Measurements from ENCODE around the gene VSIR.

The VSIR gene

DNA sequence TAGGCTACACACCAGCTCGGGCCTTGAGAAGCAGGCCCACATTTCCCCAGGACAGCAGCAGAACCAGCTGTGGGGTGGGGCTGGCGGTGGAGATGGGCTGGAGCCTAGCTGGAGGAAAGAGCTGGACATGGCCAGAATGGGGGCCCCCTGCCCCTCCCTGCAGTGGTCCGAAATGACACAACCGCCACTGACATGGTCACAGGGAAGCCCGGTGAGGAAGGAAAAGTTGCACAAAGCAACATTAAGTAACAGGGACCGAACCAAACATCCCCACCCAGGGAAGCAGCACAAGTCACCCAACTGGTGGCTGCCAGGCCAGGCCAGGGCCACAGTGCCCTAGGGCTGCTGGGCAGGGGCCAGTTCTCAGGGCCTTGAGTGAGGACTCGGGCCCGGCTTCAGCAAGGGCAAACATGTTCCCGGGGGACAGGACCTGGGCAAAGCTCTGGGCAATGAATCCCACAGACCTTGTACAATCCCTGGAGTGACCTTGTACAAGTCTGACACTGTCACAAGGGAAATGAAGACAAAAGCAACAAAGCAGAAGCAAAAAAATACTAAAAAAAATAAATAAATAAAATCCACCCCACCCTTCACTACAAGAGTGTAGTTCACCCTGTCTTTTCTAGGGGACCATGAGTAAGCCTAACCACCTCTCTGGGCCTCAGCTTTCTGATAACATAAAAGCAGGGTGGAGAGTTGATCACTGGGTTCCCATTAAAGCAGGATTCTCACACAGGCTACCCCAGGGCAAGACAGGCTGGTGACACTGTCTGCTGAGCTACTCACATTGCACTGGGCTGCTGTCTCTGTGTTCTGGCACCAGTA is 44.7 kb upstream of the VSIR start:
- no peak for DNase-seq (ENCODE audit: low read depth, low spot score)
- in situ Hi-C loops (cut with HindIII; ENCODE audit: low sequenced_read_pairs) = no loop called here
- TF ChIP-seq, protein P1, sequence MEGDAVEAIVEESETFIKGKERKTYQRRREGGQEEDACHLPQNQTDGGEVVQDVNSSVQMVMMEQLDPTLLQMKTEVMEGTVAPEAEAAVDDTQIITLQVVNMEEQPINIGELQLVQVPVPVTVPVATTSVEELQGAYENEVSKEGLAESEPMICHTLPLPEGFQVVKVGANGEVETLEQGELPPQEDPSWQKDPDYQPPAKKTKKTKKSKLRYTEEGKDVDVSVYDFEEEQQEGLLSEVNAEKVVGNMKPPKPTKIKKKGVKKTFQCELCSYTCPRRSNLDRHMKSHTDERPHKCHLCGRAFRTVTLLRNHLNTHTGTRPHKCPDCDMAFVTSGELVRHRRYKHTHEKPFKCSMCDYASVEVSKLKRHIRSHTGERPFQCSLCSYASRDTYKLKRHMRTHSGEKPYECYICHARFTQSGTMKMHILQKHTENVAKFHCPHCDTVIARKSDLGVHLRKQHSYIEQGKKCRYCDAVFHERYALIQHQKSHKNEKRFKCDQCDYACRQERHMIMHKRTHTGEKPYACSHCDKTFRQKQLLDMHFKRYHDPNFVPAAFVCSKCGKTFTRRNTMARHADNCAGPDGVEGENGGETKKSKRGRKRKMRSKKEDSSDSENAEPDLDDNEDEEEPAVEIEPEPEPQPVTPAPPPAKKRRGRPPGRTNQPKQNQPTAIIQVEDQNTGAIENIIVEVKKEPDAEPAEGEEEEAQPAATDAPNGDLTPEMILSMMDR (IDR thresholded peaks at IDR 0.05; ENCODE audit: low read depth, low read length) = no peak
- H3K4me3 ChIP-seq (ENCODE audit: low read depth, low read length) = no peak overlapping the region

DNA sequence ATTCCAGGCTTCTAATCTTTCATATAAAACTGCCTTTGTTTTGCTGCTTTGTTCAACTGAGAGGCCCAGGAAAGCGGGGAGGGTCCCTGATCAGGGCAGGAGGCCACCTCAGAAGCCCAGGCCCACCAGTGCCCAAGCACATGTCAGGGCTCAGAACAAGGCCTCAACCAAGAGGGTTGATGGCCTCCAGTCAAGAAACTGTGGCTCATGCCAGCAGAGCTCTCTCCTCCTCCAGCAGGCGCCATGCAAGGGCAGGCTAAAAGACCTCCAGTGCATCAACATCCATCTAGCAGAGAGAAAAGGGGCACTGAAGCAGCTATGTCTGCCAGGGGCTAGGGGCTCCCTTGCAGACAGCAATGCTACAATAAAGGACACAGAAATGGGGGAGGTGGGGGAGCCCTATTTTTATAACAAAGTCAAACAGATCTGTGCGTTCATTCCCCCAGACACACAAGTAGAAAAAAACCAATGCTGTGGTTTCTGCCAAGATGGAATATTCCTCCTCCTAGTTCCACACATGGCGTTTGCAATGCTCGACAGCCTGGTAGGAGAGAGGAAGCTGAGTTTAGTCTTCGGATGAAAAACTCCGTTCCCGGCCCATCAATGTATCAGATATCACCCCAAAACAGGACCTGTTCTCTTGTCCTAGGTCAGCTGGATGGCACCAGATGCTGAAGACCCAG is 43.8 kb upstream of the VSIR start:
- TF ChIP-seq, protein P1 (IDR thresholded peaks at IDR 0.05; ENCODE audit: low read depth, low read length) = no peak
- no peak overlapping the region for H3K4me3 ChIP-seq (ENCODE audit: low read depth, low read length)
- in situ Hi-C loops (cut with HindIII; ENCODE audit: low sequenced_read_pairs) = no loop called here
- no peak for DNase-seq (ENCODE audit: low read depth, low spot score)

DNA sequence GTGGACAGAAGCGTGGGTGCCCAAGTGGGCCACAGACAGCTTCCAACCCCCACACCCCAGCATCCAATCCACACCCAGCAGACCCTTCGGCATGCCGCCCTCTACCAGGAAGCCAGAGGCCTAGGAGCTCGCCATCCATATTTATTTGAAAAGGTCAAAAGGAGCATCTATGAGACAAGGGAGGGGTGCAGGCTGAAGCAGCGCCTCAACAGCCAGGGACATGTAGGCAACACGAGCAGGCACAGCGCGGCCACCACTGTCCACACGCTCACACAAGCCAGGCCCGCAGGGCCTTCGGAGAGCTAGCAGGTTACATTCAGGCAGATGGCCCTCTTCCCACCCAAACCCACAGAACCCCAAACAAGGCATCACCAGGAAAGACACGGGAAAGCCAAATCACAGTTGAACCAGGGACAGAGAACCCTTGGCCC is 43.1 kb upstream of the VSIR start:
- TF ChIP-seq, protein P1 (IDR thresholded peaks at IDR 0.05; ENCODE audit: low read depth, low read length) = no peak
- no peak for DNase-seq (ENCODE audit: low read depth, low spot score)
- in situ Hi-C loops (cut with HindIII; ENCODE audit: low sequenced_read_pairs) = no loop called here
- no peak overlapping the region for H3K4me3 ChIP-seq (ENCODE audit: low read depth, low read length)

DNA sequence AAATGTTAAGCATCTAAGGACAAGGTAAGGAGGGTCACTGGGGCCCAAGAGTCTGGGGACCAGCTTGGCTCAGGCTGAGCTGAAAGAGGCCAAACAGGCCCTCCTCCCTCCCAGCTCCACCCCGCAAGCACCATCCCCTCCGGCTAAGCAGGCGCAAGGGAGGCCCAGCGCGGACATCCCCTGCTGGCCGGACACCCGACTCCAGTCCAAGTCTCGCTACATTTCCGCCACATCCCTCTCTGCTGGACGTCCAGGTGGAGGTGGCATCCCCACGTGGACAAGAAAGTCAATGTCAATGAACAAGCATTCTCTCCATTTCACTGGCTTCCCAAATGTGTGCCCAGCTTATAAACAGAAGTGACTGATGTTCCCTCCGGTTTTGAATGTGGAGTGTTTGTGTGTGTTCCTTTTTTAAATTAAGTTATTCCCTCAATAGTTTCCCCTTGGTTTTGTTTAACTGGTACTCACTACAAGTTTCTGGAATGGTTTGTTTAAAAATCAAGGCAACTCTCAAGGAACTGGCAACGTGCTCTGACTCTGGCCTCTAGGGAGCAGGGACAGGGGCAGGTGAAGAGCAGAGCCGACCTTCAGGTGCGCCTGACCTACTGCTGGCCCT is 42.3 kb upstream of the VSIR start:
- H3K4me3 ChIP-seq (ENCODE audit: low read depth, low read length) = no peak overlapping the region
- in situ Hi-C loops (cut with HindIII; ENCODE audit: low sequenced_read_pairs) = no loop called here
- TF ChIP-seq, protein P1 (IDR thresholded peaks at IDR 0.05; ENCODE audit: low read depth, low read length) = no peak
- no peak for DNase-seq (ENCODE audit: low read depth, low spot score)

DNA sequence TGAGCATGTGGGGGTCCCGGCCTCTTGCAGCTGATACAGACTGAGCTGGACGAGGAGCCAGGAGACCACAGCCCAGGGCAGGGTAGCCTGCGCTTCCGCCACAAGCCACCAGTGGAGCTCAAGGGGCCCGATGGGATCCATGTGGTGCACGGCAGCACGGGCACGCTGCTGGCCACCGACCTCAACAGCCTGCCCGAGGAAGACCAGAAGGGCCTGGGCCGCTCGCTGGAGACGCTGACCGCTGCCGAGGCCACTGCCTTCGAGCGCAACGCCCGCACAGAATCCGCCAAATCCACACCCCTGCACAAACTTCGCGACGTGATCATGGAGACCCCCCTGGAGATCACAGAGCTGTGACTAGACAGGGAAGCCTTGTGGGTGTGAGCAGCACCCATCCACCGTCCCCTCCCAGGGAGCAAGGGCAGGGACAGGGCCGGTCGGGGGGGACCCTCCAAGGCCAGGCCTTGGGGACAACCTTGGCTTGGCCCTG is 41.6 kb upstream of the VSIR start:
- TF ChIP-seq, protein P1 (IDR thresholded peaks at IDR 0.05; ENCODE audit: low read depth, low read length) = no peak
- no peak for DNase-seq (ENCODE audit: low read depth, low spot score)

DNA sequence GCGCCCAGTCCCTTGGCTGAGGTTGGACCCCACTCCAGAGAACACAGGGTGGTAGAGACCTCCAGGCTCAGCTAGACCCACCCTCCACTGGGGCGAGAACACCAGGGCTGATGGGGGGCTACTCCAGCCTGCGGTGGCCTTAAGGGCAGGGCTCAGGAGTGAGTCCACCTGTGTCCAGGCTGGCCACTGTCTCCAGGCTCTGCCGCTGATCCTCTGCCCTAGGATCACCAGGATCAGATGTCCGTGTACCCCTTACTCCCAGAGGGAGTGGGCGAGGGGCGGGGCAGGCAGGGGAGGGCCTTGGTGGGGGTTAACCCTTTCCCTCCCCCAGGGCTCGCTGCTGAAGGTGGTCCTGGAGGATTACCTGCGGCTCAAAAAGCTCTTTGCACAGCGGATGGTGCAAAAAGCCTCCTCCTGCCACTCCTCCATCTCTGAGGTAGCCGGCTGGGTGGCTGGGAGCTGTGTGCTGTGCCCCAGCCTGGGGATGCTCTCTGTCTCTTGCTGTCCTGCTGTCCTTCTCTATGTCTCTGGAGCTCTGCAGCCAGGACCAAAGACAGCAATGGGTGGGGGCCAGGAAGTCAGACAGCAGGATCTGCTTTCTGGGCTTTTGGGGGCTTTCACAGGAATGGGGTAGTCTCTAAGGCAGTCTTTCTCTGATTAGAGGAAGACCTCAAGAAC is 39.7 kb upstream of the VSIR start:
- in situ Hi-C loops (cut with HindIII; ENCODE audit: low sequenced_read_pairs) = no loop called here
- no peak overlapping the region for H3K4me3 ChIP-seq (ENCODE audit: low read depth, low read length)
- TF ChIP-seq, protein P1 (IDR thresholded peaks at IDR 0.05; ENCODE audit: low read depth, low read length) = no peak
- DNase-seq (ENCODE audit: low read depth, low spot score) = no peak

More for the DNA sequence above, 41.6 kb upstream of the VSIR start:
- no peak overlapping the region for H3K4me3 ChIP-seq (ENCODE audit: low read depth, low read length)
- in situ Hi-C loops (cut with HindIII; ENCODE audit: low sequenced_read_pairs) = no loop called here

Data from astrocyte of the spinal cord (primary cell).